IMR-90 (cell line): Measurements from ENCODE around the gene TET1. TPM values are rescaled to one million over a fixed set of nuclear protein-coding genes. Genes with fewer than 3 reads are reported as not detected.

ENCODE experiments used
- ATAC-seq: fragments of 200-7000 bp; cut with Tn5 transposase; 2 replicates; pipeline ENCODE4 v1.9.1; 2020; ENCODE audit warnings: low read depth, mild to moderate bottlenecking, moderate library complexity
- BruUV-seq: library from RNA; stranded (reverse); fragments of 400-500 nt; replicated peaks from 2 replicates; lab custom pipeline; 2021; lab: Mats Ljungman, UMichigan
- CTCF ChIA-PET: fragments of 300-600 bp; formaldehyde crosslinking; extraction: SDS; loops from one replicate; lab custom pipeline; 2021; ENCODE audit warnings: antibody characterized with exemption; lab: Yijun Ruan, JAX
- POLR2A ChIA-PET: fragments of 300-600 bp; sonication (Branson Sonifier 250); formaldehyde crosslinking; loops from one replicate; lab custom pipeline; 2022; ENCODE audit warnings: antibody characterized with exemption; ENCODE audit not compliant: unreplicated experiment; lab: Charles Lee
- DNase-seq: peaks from one replicate; pipeline ENCODE4 v3.0.0; 2013
- H2AFZ ChIP-seq: replicated peaks from 2 replicates; pipeline ENCODE3; 2013; ENCODE audit warnings: low read length, mild to moderate bottlenecking; ENCODE audit not compliant: poor library complexity
- H2AK5ac ChIP-seq: 2 replicates; pipeline ENCODE4 v1.6.1; 2013; ENCODE audit warnings: low read depth, low read length, inconsistent platforms
- H2AK9ac ChIP-seq: replicated peaks from 2 replicates; pipeline ENCODE3; 2013; ENCODE audit warnings: mild to moderate bottlenecking, low read depth, low read length, moderate library complexity; ENCODE audit not compliant: poor library complexity
- H2BK120ac ChIP-seq: 2 replicates; pipeline ENCODE4 v1.6.1; 2013; ENCODE audit warnings: low read depth, low read length, inconsistent platforms
- H2BK15ac ChIP-seq: 3 replicates; pipeline ENCODE4 v1.6.1; 2013; ENCODE audit warnings: low read depth, low read length, inconsistent platforms
- H2BK20ac ChIP-seq: 2 replicates; pipeline ENCODE4 v1.6.1; 2013; ENCODE audit warnings: low read depth, mild to moderate bottlenecking, inconsistent platforms, low read length, moderate library complexity
- H2BK5ac ChIP-seq: 2 replicates; pipeline ENCODE4 v1.6.1; 2013; ENCODE audit warnings: mild to moderate bottlenecking, low read depth, low read length, inconsistent platforms; ENCODE audit not compliant: poor library complexity, severe bottlenecking
- H3K14ac ChIP-seq: replicated peaks from 2 replicates; pipeline ENCODE4 v1.6.1; 2013; ENCODE audit warnings: low read depth, low read length, inconsistent platforms
- H3K18ac ChIP-seq: 2 replicates; pipeline ENCODE4 v1.6.1; 2013; ENCODE audit warnings: low read depth, low read length, control low read depth
- H3K23ac ChIP-seq: 2 replicates; pipeline ENCODE4 v1.6.1; 2013; ENCODE audit warnings: low read depth, low read length, inconsistent platforms
- H3K27ac ChIP-seq: 2 replicates; pipeline ENCODE4 v1.5.1; 2013; ENCODE audit warnings: mild to moderate bottlenecking, control low read depth, low read length; ENCODE audit not compliant: insufficient read depth
- H3K27me3 ChIP-seq: 2 replicates; pipeline ENCODE4 v1.6.1; 2013; ENCODE audit warnings: low read length; ENCODE audit not compliant: control insufficient read depth, insufficient read depth
- H3K36me3 ChIP-seq: 2 replicates; pipeline ENCODE4 v1.6.1; 2013; ENCODE audit warnings: low read length, mixed read lengths; ENCODE audit not compliant: control insufficient read depth, insufficient read depth
- H3K4ac ChIP-seq: 2 replicates; pipeline ENCODE4 v1.6.1; 2013; ENCODE audit warnings: low read depth, low read length, inconsistent platforms
- H3K4me1 ChIP-seq: 2 replicates; pipeline ENCODE4 v1.6.1; 2013; ENCODE audit warnings: low read length, mixed read lengths; ENCODE audit not compliant: control insufficient read depth, insufficient read depth
- H3K4me2 ChIP-seq: 2 replicates; pipeline ENCODE4 v1.6.1; 2013; ENCODE audit warnings: low read depth, mild to moderate bottlenecking, control low read depth, low read length, moderate library complexity
- H3K4me3 ChIP-seq: 2 replicates; pipeline ENCODE4 v1.5.1; 2013; ENCODE audit warnings: low read depth, mild to moderate bottlenecking, control low read depth, low read length, moderate library complexity; ENCODE audit not compliant: insufficient read depth
- H3K56ac ChIP-seq: 2 replicates; pipeline ENCODE4 v1.6.1; 2013; ENCODE audit warnings: low read length, inconsistent platforms; ENCODE audit not compliant: insufficient read depth; ENCODE audit errors: extremely low read depth
- H3K79me1 ChIP-seq, 2 experiments: 2 replicates each; pipeline ENCODE4 v1.6.1; 2013; ENCODE audit warnings: low read length in 2 of 2, inconsistent platforms in 1 of 2, low read depth in 1 of 2
- H3K9ac ChIP-seq: 2 replicates; pipeline ENCODE4 v1.6.1; 2013; ENCODE audit warnings: low read depth, low read length, control low read depth
- H3K9me1 ChIP-seq: 2 replicates; pipeline ENCODE4 v1.6.1; 2013; ENCODE audit warnings: low read length, inconsistent platforms; ENCODE audit not compliant: insufficient read depth
- H3K9me3 ChIP-seq: 2 replicates; pipeline ENCODE4 v1.6.1; 2013; ENCODE audit warnings: low read length; ENCODE audit not compliant: control insufficient read depth, insufficient read depth
- H4K20me1 ChIP-seq: 2 replicates; pipeline ENCODE4 v1.6.1; 2013; ENCODE audit warnings: low read length, inconsistent platforms; ENCODE audit not compliant: insufficient read depth
- H4K5ac ChIP-seq: 2 replicates; pipeline ENCODE4 v1.6.1; 2013; ENCODE audit warnings: mild to moderate bottlenecking, low read depth, low read length, control low read depth
- H4K8ac ChIP-seq, 2 experiments: 2 replicates each; pipeline ENCODE4 v1.6.1; 2013; ENCODE audit warnings: low read depth in 2 of 2, low read length in 2 of 2, control low read depth in 1 of 2, inconsistent platforms in 1 of 2
- H4K91ac ChIP-seq: 2 replicates; pipeline ENCODE4 v1.6.1; 2013; ENCODE audit warnings: low read depth, low read length, inconsistent platforms; ENCODE audit not compliant: insufficient read depth
- CEBPB ChIP-seq: IDR thresholded peaks from 2 replicates; pipeline ENCODE4 v1.6.1; 2012; ENCODE audit warnings: low read depth, low read length, improper control_type of control experiment
- CHD1 ChIP-seq: IDR thresholded peaks from 2 replicates; pipeline ENCODE4 v1.6.1; 2012; ENCODE audit warnings: low read depth, low read length, improper control_type of control experiment
- FOS ChIP-seq: fragments of 150-350 bp; IDR thresholded peaks from 2 replicates; pipeline ENCODE4 v1.6.1; 2016; ENCODE audit warnings: low read depth, low read length
- MAFK ChIP-seq: IDR thresholded peaks from 2 replicates; pipeline ENCODE4 v1.6.1; 2012; ENCODE audit warnings: low read depth, low read length, improper control_type of control experiment
- MAZ ChIP-seq: IDR thresholded peaks from 2 replicates; pipeline ENCODE4 v1.6.1; 2012; ENCODE audit warnings: low read depth, mild to moderate bottlenecking, low read length, improper control_type of control experiment, moderate library complexity, borderline replicate concordance
- MXI1 ChIP-seq: IDR thresholded peaks from 2 replicates; pipeline ENCODE4 v1.6.1; 2012; ENCODE audit warnings: low read depth, mild to moderate bottlenecking, low read length, moderate library complexity, borderline replicate concordance
- NFE2L2 ChIP-seq: fragments of 150-350 bp; IDR thresholded peaks from 2 replicates; pipeline ENCODE4 v1.6.1; 2016; ENCODE audit warnings: low read depth, mild to moderate bottlenecking, low read length
- POLR2A ChIP-seq: IDR thresholded peaks from 2 replicates; pipeline ENCODE4 v1.6.1; 2012; ENCODE audit warnings: mild to moderate bottlenecking, low read depth, low read length
- RAD21 ChIP-seq: IDR thresholded peaks from 2 replicates; pipeline ENCODE4 v1.6.1; 2012; ENCODE audit warnings: low read length, improper control_type of control experiment
- RCOR1 ChIP-seq: IDR thresholded peaks from 2 replicates; pipeline ENCODE4 v1.6.1; 2012; ENCODE audit warnings: mild to moderate bottlenecking, low read length, improper control_type of control experiment; ENCODE audit not compliant: insufficient replicate concordance
- RFX5 ChIP-seq: IDR thresholded peaks from 2 replicates; pipeline ENCODE4 v1.8.0; 2012; ENCODE audit warnings: low read depth, mild to moderate bottlenecking, low read length, moderate library complexity
- SMC3 ChIP-seq: fragments of 150-350 bp; IDR thresholded peaks from 2 replicates; pipeline ENCODE4 v1.6.1; 2016; ENCODE audit warnings: low read depth, mild to moderate bottlenecking, antibody characterized with exemption, low read length, moderate library complexity
- WGBS, 2 experiments: methylation state at CpG; one replicate each; pipeline versions ENCODE4 v1.1.5 to v1.1.7; 2013; ENCODE audit warnings: missing lambda C conversion rate in 2 of 2; ENCODE audit not compliant: insufficient read length in 1 of 2; ENCODE audit errors: extremely low coverage in 2 of 2; 5-methylcytosine and 5-hydroxymethylcytosine counted together
- dilution Hi-C: fragments of 300-500 bp; cut with HindIII; formaldehyde crosslinking; loops from one replicate; pipeline ENCODE4 v1.14.3; 2018; ENCODE audit warnings: low sequenced_read_pairs; ENCODE audit not compliant: unreplicated experiment
- in situ Hi-C: fragments of 300-500 bp; cut with MboI; formaldehyde crosslinking; loops from 3 replicates; pipeline ENCODE4 v1.14.3; 2019; ENCODE audit warnings: low sequenced_read_pairs, inconsistent platforms, mixed read lengths
- intact Hi-C: fragments of 100-400 bp; cut with micrococcal nuclease; formaldehyde crosslinking; loops from 2 replicates; pipeline ENCODE4 v1.10.0; 2022
- polyA plus RNA-seq, 3 experiments: library from polyadenylated mRNA; depleted of rRNA; stranded (reverse); fragments of >200 nt; gene quantifications; 2 replicates each; pipeline ENCODE4 v1.2.3, GENCODE V29; 2012; ENCODE audit warnings: low replicate concordance in 1 of 3
- total RNA-seq: library from RNA; depleted of rRNA; stranded (reverse); fragments of >200 nt; gene quantifications from 2 replicates; pipeline ENCODE4 v1.2.3, GENCODE V29; 2012
- TF ChIP-seq, protein P1 (sequence below): fragments of 150-350 bp; IDR thresholded peaks from 2 replicates; pipeline ENCODE4 v1.6.1; 2016; ENCODE audit warnings: low read depth, mild to moderate bottlenecking, low read length, moderate library complexity, borderline replicate concordance
- TF ChIP-seq, protein P2 (sequence below): conservative IDR thresholded peaks from 2 replicates; pipeline ENCODE4 v1.5.1; 2012; ENCODE audit warnings: mild to moderate bottlenecking, low read depth, low read length, improper control_type of control experiment

Gene TET1
- total and polyA plus RNA-seq, 2 of the 4 experiments (the other 2 are of a cell fraction): 1.0 to 4.3 TPM

DNA sequence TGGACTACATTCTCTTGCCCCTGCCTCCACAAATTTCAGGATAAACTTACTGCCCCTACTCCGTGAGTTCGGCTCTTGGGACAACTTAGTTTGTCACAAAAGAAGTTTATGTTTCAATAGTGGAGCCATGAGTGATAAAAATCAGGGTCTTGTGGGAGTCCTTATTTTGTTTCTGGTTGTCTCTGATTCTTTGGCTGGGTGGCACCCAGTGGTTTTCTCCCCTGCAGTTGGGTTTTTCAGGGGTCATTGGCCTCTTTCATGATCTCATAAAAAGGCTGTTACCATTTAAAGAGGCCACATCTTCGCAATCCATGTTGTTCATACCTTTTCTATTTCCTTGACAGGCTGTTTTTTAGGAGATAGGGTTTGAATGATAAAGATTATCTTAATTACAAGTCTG, 5.5 kb downstream of the TET1 start:
- intact Hi-C loops (no loop called here), in situ Hi-C loops (no loop called here), dilution Hi-C loops (no loop called here)
- no peak overlapping the region for H3K23ac ChIP-seq
- no peaks in the 10 kb centered on the region for H3K9me3 ChIP-seq
- ATAC-seq (no peak), DNase-seq (no peak)
- TF ChIP-seq, protein P1, sequence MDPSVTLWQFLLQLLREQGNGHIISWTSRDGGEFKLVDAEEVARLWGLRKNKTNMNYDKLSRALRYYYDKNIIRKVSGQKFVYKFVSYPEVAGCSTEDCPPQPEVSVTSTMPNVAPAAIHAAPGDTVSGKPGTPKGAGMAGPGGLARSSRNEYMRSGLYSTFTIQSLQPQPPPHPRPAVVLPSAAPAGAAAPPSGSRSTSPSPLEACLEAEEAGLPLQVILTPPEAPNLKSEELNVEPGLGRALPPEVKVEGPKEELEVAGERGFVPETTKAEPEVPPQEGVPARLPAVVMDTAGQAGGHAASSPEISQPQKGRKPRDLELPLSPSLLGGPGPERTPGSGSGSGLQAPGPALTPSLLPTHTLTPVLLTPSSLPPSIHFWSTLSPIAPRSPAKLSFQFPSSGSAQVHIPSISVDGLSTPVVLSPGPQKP: no peak
- TF ChIP-seq CEBPB (no peak), RAD21 (no peak), SMC3 (no peak), RFX5 (no peak), MXI1 (no peak), MAFK (no peak), RCOR1 (no peak), CHD1 (no peak), FOS (no peak), NFE2L2 (no peak), MAZ (no peak), POLR2A (no peak)
- TF ChIP-seq, protein P2, sequence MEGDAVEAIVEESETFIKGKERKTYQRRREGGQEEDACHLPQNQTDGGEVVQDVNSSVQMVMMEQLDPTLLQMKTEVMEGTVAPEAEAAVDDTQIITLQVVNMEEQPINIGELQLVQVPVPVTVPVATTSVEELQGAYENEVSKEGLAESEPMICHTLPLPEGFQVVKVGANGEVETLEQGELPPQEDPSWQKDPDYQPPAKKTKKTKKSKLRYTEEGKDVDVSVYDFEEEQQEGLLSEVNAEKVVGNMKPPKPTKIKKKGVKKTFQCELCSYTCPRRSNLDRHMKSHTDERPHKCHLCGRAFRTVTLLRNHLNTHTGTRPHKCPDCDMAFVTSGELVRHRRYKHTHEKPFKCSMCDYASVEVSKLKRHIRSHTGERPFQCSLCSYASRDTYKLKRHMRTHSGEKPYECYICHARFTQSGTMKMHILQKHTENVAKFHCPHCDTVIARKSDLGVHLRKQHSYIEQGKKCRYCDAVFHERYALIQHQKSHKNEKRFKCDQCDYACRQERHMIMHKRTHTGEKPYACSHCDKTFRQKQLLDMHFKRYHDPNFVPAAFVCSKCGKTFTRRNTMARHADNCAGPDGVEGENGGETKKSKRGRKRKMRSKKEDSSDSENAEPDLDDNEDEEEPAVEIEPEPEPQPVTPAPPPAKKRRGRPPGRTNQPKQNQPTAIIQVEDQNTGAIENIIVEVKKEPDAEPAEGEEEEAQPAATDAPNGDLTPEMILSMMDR: no peak
- peaks cover 2% of the 10 kb centered on the region for H3K4me1 ChIP-seq
- H3K4me2 ChIP-seq: no peak overlapping the region
- no peak overlapping the region for H3K14ac ChIP-seq
- no peak overlapping the region for H3K4me3 ChIP-seq
- H3K9me1 ChIP-seq: no peaks in the 10 kb centered on the region; the same call in 1 of the 2 replicates
- POLR2A ChIA-PET: no interaction called here
- H2BK15ac ChIP-seq: no peak overlapping the region
- no peak overlapping the region for H3K27ac ChIP-seq
- no peak overlapping the region for H3K56ac ChIP-seq
- H3K9ac ChIP-seq: no peak overlapping the region
- no peaks in the 10 kb centered on the region for H3K36me3 ChIP-seq
- no peak overlapping the region for H3K18ac ChIP-seq
- no peak overlapping the region for H4K91ac ChIP-seq
- H3K79me1 ChIP-seq: peaks cover 18 to 59% of the 10 kb centered on the region in 2 experiments; a peak in 3 of 4 replicates
- no peak overlapping the region for H2BK20ac ChIP-seq
- WGBS, 2 experiments: no CpG with 5 or more reads among the region's 3 CpGs
- H2BK120ac ChIP-seq: no peak overlapping the region
- no peak overlapping the region for H2AK9ac ChIP-seq
- no peak overlapping the region for H2AFZ ChIP-seq
- H4K20me1 ChIP-seq: no peaks in the 10 kb centered on the region
- no TSS peak for BruUV-seq
- no peak overlapping the region for H3K4ac ChIP-seq
- H4K5ac ChIP-seq: no peak overlapping the region
- H2BK5ac ChIP-seq: no peak overlapping the region
- no peak overlapping the region for H4K8ac ChIP-seq
- no peaks in the 10 kb centered on the region for H3K27me3 ChIP-seq
- CTCF ChIA-PET: no interaction called here
- no peak overlapping the region for H2AK5ac ChIP-seq
